K562 (cell line): ENCODE results near the gene HCN3. TPM values are rescaled to one million over a fixed set of nuclear protein-coding genes. Genes with fewer than 3 reads are reported as not detected.

Source experiments
- ATAC-seq: fragments of 200-7000 bp; cut with Tn5 transposase; 3 replicates; pipeline ENCODE4 v1.9.1; 2020; ENCODE audit warnings: moderate library complexity
- BruUV-seq: library from RNA; stranded (reverse); fragments of 400-500 nt; replicated peaks from 2 replicates; lab custom pipeline; 2021; lab: Mats Ljungman, UMichigan
- CTCF ChIA-PET: fragments of 300-600 bp; formaldehyde crosslinking; extraction: SDS; loops from one replicate; lab custom pipeline; 2021; ENCODE audit warnings: low intra/inter-chr PET ratio; lab: Yijun Ruan, JAX
- POLR2A ChIA-PET: fragments of 300-600, 350-650 bp; sonication (Branson Sonifier 250); formaldehyde crosslinking; extraction: SDS; loops from one replicate; lab custom pipeline; 2021; ENCODE audit warnings: antibody characterized with exemption, inconsistent platforms; lab: Yijun Ruan, JAX
- DNase-seq, 4 experiments: peaks; one replicate each; pipeline versions ENCODE4 v3.0.0 to v3.0.0-alpha.2; 2011 to 2018; ENCODE audit warnings: low spot score in 3 of 4, mixed read lengths in 3 of 4; ENCODE audit errors: extremely low read depth in 1 of 4
- FAIRE-seq: peaks from 2 replicates; lab custom pipeline; 2011; peaks lifted over from hg19 to GRCh38; lab: Jason Lieb, UNC
- H2AFZ ChIP-seq: 2 replicates; pipeline ENCODE4 v1.6.0; 2011; ENCODE audit warnings: low read depth, low read length, control low read depth, inconsistent platforms
- H3K27ac ChIP-seq: fragments of 200-600 bp; 3 replicates; pipeline ENCODE4 v1.8.0; 2011; ENCODE audit warnings: low read depth, mild to moderate bottlenecking, control low read depth, inconsistent platforms, low read length, moderate library complexity, mixed read lengths; ENCODE audit errors: extremely low read depth
- H3K27me3 ChIP-seq, 2 experiments: fragments of 300-600 bp in 1 of 2; 2 replicates in 1 of 2; 3 replicates in 1 of 2; pipeline versions ENCODE4 v1.6.0 to v1.8.0; 2011; ENCODE audit warnings: inconsistent platforms in 2 of 2, low read length in 2 of 2, mild to moderate bottlenecking in 1 of 2, mixed read lengths in 1 of 2, moderate library complexity in 1 of 2; ENCODE audit not compliant: control insufficient read depth in 2 of 2, insufficient read depth in 2 of 2
- H3K36me3 ChIP-seq: fragments of 300-600 bp; 3 replicates; pipeline ENCODE4 v1.8.0; 2011; ENCODE audit warnings: mild to moderate bottlenecking, low read length, inconsistent platforms; ENCODE audit not compliant: control insufficient read depth, insufficient read depth
- H3K4me1 ChIP-seq, 2 experiments: fragments of 200-600 bp in 1 of 2; replicated peaks in 1 of 2; 2 replicates in 1 of 2; 3 replicates in 1 of 2; pipeline versions ENCODE4 v1.5.1 to v1.8.0; 2011; ENCODE audit warnings: inconsistent platforms in 2 of 2, low read length in 2 of 2, mild to moderate bottlenecking in 1 of 2, mixed read lengths in 1 of 2, moderate library complexity in 1 of 2; ENCODE audit not compliant: control insufficient read depth in 2 of 2, insufficient read depth in 2 of 2
- H3K4me2 ChIP-seq: 2 replicates; pipeline ENCODE4 v1.6.1; 2011; ENCODE audit warnings: low read length, control low read depth, inconsistent platforms, mixed read lengths; ENCODE audit not compliant: insufficient read depth
- H3K4me3 ChIP-seq: fragments of 200-600 bp; sonication (generic), shearing (Covaris generic); 2 replicates; pipeline ENCODE4 v1.5.1; 2016; ENCODE audit warnings: control low read depth, inconsistent platforms
- H3K79me2 ChIP-seq: fragments of 200-600 bp; 3 replicates; pipeline ENCODE4 v1.8.0; 2011; ENCODE audit warnings: low read length, inconsistent platforms; ENCODE audit not compliant: control insufficient read depth, insufficient read depth
- H3K9ac ChIP-seq, 2 experiments: 2 replicates each; pipeline versions ENCODE4 v1.6.0 to v1.6.1; 2011; ENCODE audit warnings: low read depth in 2 of 2, low read length in 2 of 2, control low read depth in 1 of 2, inconsistent platforms in 1 of 2, mild to moderate bottlenecking in 1 of 2, mixed read lengths in 1 of 2; ENCODE audit not compliant: insufficient read depth in 1 of 2
- H3K9me1 ChIP-seq: one replicate; pipeline ENCODE4 v1.6.0; 2011; ENCODE audit warnings: inconsistent platforms, mild to moderate bottlenecking, low read length, moderate library complexity; ENCODE audit not compliant: control insufficient read depth, insufficient read depth
- H3K9me3 ChIP-seq: replicated peaks from 2 replicates; pipeline ENCODE4 v1.5.1; 2011; ENCODE audit warnings: low read depth, low read length, inconsistent platforms; ENCODE audit not compliant: control insufficient read depth, insufficient read depth
- H4K20me1 ChIP-seq: replicated peaks from 2 replicates; pipeline ENCODE4 v1.6.1; 2011; ENCODE audit warnings: low read length, inconsistent platforms, mixed read lengths; ENCODE audit not compliant: control insufficient read depth, insufficient read depth
- FOXA3 ChIP-seq, 2 experiments: fragments of 450-650 bp in 1 of 2; sonication (generic) in 1 of 2; formaldehyde crosslinking; IDR thresholded peaks in 1 of 2; conservative IDR thresholded peaks in 1 of 2; 2 replicates each; pipeline versions ENCODE4 v1.4.0 to v1.8.0; 2020 to 2022; ENCODE audit warnings: mild to moderate bottlenecking in 2 of 2, missing genetic modification reagents in 1 of 2
- FOXM1 ChIP-seq, 2 experiments: fragments of 450-650 bp in 1 of 2; sonication (generic) in 1 of 2; formaldehyde crosslinking in 1 of 2; IDR thresholded peaks; 2 replicates each; pipeline versions ENCODE4 v1.6.1 to v1.9.0; 2017 to 2022; ENCODE audit warnings: low read depth in 2 of 2, mild to moderate bottlenecking in 2 of 2, missing genetic modification reagents in 1 of 2, moderate library complexity in 1 of 2
- TAF1 ChIP-seq: IDR thresholded peaks from 2 replicates; pipeline ENCODE4 v1.6.1; 2011; ENCODE audit warnings: mild to moderate bottlenecking, low read length, moderate library complexity; ENCODE audit not compliant: insufficient read depth, control insufficient read depth, severe bottlenecking; ENCODE audit errors: extremely low read depth
- USF2 ChIP-seq: sonication (generic); formaldehyde crosslinking; IDR thresholded peaks from 2 replicates; pipeline ENCODE4 v1.5.0; 2020; ENCODE audit warnings: missing genetic modification reagents
- ZNF282 ChIP-seq: sonication (generic); formaldehyde crosslinking; IDR thresholded peaks from 2 replicates; pipeline ENCODE4 v1.8.1; 2023; ENCODE audit warnings: missing genetic modification reagents
- ZNF586 ChIP-seq: fragments of 450-650 bp; formaldehyde crosslinking; conservative IDR thresholded peaks from 2 replicates; pipeline ENCODE4 v1.4.0; 2020; ENCODE audit warnings: mild to moderate bottlenecking, moderate library complexity
- WGBS: fragments of 100-300 bp; shearing (Covaris generic); methylation state at CpG from one replicate; pipeline ENCODE4 v1.1.6; 2016; ENCODE audit warnings: low coverage, mixed read lengths; ENCODE audit not compliant: insufficient coverage; ENCODE audit errors: missing lambda C conversion rate; 5-methylcytosine and 5-hydroxymethylcytosine counted together
- in situ Hi-C: fragments of 300-500 bp; cut with MboI; formaldehyde crosslinking; loops from 4 replicates; pipeline ENCODE4 v1.15.0; 2018; ENCODE audit warnings: inconsistent platforms, mixed read lengths
- intact Hi-C: fragments of 100-400 bp; cut with micrococcal nuclease; formaldehyde crosslinking; loops from 2 replicates; pipeline ENCODE4 v1.14.2; 2022
- polyA plus RNA-seq, 8 experiments: library from polyadenylated mRNA; depleted of rRNA in 4 of 8; stranded (reverse) in 5 of 8; unstranded in 3 of 8; fragments of >200 nt; fragmentation: Nextera tagmentation in 2 of 8; fragmentation: Illumina TruSeq in 1 of 8; extraction: Ambion mirVana in 2 of 8; extraction: Trizol in 1 of 8; gene quantifications; 2 replicates each; pipeline versions ENCODE4 v1.2.1 to v1.2.3, GENCODE V29; 2011 to 2014; ENCODE audit warnings: inconsistent platforms in 1 of 8, missing spikeins in 1 of 8
- total RNA-seq, 7 experiments: library from RNA; depleted of rRNA in 6 of 7; stranded (reverse); fragments of >200 nt in 6 of 7; fragmentation: Illumina TruSeq in 2 of 7; extraction: Trizol in 2 of 7; gene quantifications; 2 replicates each; pipeline versions ENCODE4 v1.2.1 to v1.2.3, GENCODE V29; 2011 to 2021; ENCODE audit warnings: low replicate concordance in 1 of 7
- TF ChIP-seq, protein P1 (sequence below), 3 experiments: fragments of 200-800 bp in 1 of 3; sonication (Bioruptor generic) in 1 of 3; sonication (generic) in 1 of 3; formaldehyde crosslinking in 1 of 3; IDR thresholded peaks; 2 replicates each; pipeline versions ENCODE4 v1.6.1 to v1.8.0; 2016 to 2022; ENCODE audit warnings: mild to moderate bottlenecking in 2 of 3, missing compliant biosample characterization in 2 of 3, missing genetic modification characterization in 2 of 3, missing genetic modification reagents in 1 of 3

The HCN3 gene
- total and polyA plus RNA-seq, 9 of the 15 experiments (the other 6 are each of a cell fraction or from before 2014, with no cell fraction given): 0.91 to 9.7 (median 3.9) TPM

DNA sequence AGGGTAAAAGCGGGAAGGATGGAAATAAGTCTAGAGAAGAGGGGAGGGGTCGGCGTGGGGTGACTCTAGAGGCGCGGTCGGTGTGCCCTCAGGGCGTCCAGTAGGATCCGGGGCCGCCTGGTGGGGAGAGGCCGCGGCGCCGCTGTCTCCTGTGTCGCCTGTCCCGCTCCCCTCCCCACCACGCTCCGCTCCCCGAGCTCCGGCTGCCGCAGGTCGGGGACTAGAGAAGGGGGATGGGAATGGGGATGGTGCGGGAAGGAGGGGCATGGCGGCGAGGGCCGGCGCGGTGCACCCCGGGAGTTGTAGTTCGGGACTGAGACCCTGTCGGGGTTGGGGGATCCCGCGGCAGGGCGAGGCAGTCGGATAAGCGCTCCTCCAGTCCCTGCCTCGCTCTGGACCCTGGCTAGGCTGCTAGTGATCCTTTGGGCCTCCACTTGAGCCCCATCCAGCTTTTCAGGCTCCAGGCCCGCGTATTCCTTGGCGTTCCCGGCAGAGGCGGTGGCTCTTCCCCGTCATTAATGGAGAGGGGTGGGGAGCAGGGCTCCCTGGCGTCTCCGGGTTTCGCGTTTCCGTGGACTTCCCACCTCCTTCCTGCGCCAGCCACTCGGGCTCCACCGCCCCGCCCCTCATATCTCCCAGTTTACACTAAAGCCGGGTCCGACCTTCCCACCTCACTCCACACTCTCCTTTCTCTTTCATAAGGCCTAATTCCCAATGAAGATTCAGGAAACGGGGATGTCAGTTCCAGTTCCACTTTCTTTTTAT is 21.8 kb upstream of the HCN3 start, which contains the start of gene ENTREP3 (continued):
- no peak for TF ChIP-seq ZNF586 (CRISPR knock-in tag)

GRCh38 chr1:155256058-155256852 is 21.0 kb upstream of the HCN3 start:
- H3K4me1 ChIP-seq: peaks cover 22 to 44% of the 10 kb centered on the region in 2 experiments
- peak overlapping the region; percentile 58; the same call in 1 of the 2 replicates for H3K4me3 ChIP-seq
- TF ChIP-seq, protein P1, sequence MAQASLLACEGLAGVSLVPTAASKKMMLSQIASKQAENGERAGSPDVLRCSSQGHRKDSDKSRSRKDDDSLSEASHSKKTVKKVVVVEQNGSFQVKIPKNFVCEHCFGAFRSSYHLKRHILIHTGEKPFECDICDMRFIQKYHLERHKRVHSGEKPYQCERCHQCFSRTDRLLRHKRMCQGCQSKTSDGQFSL (CRISPR knock-in tag; IDR thresholded peaks at IDR 0.05): no peak
- TF ChIP-seq, protein P1 (tag; IDR thresholded peaks at IDR 0.05): no peak
- peak; percentile 6 for TF ChIP-seq TAF1
- TF ChIP-seq ZNF282 (CRISPR knock-in tag): 0 out of 2 replicates have a peak, but pooled peaks have one; percentile 41
- no peak for TF ChIP-seq USF2 (CRISPR knock-in tag)
- TF ChIP-seq FOXM1 (IDR thresholded peaks at IDR 0.05; ENCODE audit: low read depth): no peak
- no peak for TF ChIP-seq FOXM1 (CRISPR knock-in tag; IDR thresholded peaks at IDR 0.05; ENCODE audit: low read depth)
- 0 out of 4 replicates have a peak, but pooled peaks of 1 of the 2 experiments have one; percentile 13 for TF ChIP-seq FOXA3 (CRISPR knock-in tag; conservative IDR thresholded peaks at IDR 0.05 in 1 of 2, IDR thresholded peaks at IDR 0.05 in 1 of 2)
- DNase-seq (peak in 1 of 4 experiments; percentile 10), ATAC-seq (0 out of 3 replicates have a peak, but pooled peaks have one; percentile 5), FAIRE-seq (no peak)
- in situ Hi-C loops (loop anchor here (10.0 kb wide), 1 partner anchor 339 kb away; no protein-coding TSS in a partner anchor), intact Hi-C loops (loop anchor here (10.0 kb wide), 1 partner anchor 249 kb away; no protein-coding TSS in a partner anchor)
- peak overlapping the region; percentile 81 for H3K4me2 ChIP-seq
- peak overlapping the region; percentile 75 to 97 for H3K9ac ChIP-seq
- BruUV-seq: no TSS peak
- H4K20me1 ChIP-seq: no peaks in the 10 kb centered on the region
- CTCF ChIA-PET: no interaction called here
- no peaks in the 10 kb centered on the region for H3K9me3 ChIP-seq
- no peak overlapping the region; the same call in 1 of the 2 replicates for H2AFZ ChIP-seq
- WGBS: 90% methylated on average over 19 of the region's 20 CpGs
- peaks cover 43% of the 10 kb centered on the region; the same call in 2 of the 3 replicates for H3K36me3 ChIP-seq
- POLR2A ChIA-PET: interaction anchor here (0.6 to 2.1 kb wide), 5 partner anchors 10 to 181 kb away, joined by 3 to 9 read pairs (median 4); a partner anchor contains a TSS
- no peaks in the 10 kb centered on the region for H3K9me1 ChIP-seq
- peaks cover 31% of the 10 kb centered on the region for H3K79me2 ChIP-seq
- no peaks in the 10 kb centered on the region for H3K27me3 ChIP-seq
- H3K27ac ChIP-seq: peak overlapping the region; percentile 65; the same call in 2 of the 3 replicates
